Activated T-cell treated with anti-CD3 and anti-CD28 coated beads for 24 hours (primary cell): ENCODE data around the gene SRPK2.

Experiments
- DNase-seq: peaks from one replicate; pipeline ENCODE4 v3.0.0-alpha.2; 2020; ENCODE audit warnings: low read depth

The SRPK2 gene

DNA sequence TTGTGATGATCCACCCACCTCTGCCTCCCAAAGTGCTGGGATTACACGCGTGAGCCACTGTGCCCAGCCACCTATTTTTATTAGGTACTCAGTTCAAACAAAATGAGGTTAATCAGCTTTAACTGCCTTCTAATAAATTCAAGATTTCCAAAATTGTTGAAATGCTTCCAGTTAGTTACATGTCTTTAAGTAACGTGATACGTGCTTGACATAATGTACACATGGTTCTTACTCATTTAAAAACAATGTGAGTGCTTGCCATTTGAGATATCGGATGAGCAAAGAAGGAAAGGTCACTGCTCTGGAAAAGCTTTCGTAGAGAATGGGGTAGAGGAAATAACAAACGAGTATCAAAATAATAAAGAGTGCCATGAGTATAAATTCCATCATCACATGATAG is 291.1 kb downstream of the SRPK2 start:
- DNase-seq, result no peak

DNA sequence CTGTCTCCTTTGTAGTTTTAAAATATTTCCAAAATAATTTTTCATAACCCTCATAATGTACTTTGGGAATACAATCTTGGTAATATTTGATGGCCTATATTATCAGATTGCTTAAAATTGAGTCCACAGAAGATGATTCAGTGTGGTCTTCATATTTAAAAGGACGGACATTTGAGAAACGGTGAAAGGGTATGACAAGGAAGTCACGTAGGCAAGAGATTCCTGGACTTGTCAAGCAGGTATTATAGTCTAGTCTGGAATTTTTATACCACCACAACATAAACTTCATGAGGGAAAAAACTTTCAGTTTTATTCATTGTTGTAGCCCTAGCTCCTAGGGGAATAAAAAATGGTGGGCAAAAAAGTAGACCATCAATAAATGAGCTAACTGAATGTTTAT is 292.4 kb downstream of the SRPK2 start:
- no peak for DNase-seq

DNA sequence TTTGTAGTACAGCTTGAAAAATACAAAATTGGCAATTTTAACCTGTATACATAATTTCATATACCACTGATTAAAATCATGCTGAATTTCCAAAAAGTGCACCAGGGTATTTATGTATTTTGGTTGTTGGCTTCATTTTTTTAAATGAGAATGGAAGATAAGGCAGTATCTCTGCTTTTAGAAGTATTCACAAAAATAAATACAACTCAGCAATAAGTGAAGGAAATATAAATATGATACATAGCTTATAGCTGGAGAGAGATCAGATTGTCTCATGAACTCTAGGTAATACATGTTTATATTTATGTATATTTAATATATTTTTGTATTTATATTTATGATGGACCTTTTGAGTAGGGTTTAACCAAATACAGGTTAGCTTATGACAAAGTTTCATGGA is 293.8 kb downstream of the SRPK2 start:
- DNase-seq, result no peak

DNA sequence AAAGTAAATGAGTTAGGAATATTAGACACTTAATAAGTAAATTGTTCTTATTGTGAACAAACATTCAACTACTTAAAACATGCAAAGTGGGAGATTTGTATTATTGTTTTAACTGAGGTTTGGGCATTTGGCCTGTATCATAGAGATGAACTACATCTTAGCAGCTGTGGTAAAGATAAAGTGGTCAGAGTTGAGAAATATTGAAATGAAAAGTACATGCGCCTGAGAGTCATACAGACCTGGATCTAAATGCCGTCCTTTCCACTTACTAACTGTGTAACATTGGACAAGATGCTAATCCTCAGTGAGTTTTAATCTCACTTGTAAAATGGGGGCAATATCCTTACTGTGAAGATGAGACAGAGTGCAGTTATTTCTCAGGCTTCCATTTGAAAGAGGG is 300.3 kb downstream of the SRPK2 start:
- no peak for DNase-seq

DNA sequence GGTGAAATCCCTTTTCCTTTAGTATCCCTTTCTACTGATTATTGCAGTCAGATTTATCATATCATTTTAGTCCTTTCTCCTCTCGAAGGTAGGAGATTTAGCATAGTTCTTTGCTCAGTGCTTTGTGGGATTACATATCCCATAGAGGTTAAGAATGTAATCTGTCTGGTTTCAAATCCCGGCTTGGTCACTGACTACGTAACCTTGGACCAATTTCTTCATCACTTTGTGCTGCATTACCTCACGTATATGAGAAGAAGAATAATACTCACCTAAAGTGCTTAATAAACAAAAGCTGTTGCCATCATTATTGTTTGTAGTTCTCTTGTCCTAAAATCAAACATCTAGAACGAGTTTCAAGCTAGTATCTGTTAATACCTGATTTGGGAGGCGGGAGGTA is 300.7 kb downstream of the SRPK2 start:
- DNase-seq, result no peak

DNA sequence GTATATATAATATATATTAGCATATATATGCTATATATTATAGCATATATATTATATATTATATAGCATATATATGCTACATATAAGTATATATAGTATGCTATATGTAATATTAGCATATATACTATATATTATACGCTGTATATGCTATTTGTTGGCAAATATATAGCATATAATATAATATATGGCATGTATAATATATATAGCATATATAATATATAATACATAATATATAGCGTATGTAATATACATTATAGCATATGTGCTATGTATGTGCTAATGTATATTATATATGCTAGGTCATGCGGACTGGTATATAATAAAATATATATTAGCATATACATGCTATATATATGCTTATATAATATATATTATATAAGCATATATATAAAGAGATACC is 301.9 kb downstream of the SRPK2 start:
- DNase-seq, result no peak

DNA sequence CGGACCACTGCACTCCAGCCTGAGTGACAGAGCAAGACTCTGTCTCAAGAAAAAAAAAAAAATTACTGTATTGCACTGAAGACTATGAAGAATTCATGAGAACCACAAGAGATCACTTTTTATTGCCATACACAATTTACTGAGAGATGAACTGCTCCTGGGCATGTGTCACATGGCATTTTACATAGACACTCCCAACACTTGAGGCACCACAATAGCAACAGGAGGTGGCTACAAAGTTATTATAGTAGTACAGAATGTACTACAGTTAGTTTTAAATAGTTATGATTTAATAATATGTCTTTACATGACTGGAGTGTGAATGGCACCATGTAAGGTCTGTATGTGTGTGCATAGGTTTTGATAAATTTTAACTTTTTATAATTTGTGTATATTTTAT is 304.1 kb downstream of the SRPK2 start:
- DNase-seq, result no peak

DNA sequence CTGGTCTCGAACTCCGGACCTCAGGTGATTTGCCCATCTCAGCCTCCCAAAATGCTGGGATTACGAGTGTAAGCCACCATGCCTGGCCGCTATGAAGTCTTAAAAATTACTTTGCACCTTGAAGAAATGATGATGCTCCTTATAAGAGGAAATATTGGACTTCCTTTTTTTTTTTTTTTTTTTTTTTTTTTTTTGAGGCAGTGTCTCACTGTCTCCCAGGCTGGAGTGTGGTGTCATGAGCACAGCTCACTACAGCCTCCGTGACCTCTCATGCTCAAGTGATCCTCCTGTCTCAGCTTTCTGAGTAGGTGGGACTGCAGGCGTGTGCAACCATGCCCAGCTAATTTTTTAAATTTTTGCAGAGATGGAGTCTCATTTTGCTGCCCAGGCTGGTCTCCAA is 309.4 kb downstream of the SRPK2 start:
- DNase-seq, result no peak

DNA sequence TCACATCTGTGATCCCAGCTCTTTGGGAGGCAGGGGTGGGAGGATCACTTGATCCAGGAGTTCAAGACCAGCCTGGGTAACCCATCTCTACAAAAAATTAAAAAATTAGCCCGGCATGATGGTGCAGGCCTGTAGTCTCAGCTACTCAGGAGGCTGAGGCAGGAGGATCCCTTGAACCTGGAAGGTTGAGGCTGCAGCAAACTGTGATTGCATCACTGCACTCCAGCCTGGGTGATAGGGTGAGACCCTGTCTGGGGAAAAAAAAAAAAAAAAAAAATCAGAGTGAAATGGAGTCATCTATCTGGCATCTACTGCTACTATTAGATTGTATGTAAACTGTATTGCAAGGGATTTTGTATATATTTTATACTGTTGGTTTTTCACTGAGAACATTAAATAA is 315.6 kb downstream of the SRPK2 start:
- no peak for DNase-seq

DNA sequence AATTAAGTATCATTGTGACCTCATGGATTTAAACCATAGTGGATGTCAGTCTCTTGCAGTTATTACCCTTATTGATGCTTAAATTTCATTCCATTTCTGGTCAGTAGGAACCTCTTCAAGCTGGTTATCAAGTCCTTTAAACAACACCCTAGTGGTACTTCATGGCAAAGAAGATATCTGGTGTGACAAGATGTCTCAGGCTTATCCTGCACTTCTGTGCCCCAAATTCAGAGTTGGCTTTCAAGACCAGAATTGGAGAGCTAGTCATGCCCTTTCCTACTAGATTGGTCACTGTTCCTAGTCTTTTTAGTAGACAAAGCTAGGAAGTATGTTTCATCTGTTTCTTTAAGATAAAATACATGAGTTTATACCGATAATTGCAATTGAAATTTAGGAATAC is 319.8 kb downstream of the SRPK2 start:
- DNase-seq, result no peak

DNA sequence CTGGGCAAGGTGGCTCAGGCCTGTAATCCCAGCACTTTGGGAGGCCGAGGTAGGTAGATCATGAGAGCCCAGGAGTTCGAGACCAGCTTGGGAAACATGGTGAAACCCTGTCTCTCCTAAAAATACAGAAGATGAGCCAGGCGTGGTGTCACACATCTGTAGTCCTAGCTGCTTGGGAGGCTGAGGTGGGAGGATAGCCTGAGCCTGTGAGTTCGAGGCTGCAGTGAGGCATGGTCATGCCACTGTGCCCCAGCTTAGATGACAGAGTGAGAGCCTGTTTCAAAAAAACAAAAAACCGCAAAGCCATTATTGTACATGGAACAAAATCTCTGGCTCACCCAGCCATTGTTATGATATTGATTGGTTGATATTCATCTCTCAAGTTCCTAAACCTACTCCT is 321.0 kb downstream of the SRPK2 start:
- no peak for DNase-seq
